ENCODE data around the gene STAT2.

- TF ChIP-seq, protein P1, sequence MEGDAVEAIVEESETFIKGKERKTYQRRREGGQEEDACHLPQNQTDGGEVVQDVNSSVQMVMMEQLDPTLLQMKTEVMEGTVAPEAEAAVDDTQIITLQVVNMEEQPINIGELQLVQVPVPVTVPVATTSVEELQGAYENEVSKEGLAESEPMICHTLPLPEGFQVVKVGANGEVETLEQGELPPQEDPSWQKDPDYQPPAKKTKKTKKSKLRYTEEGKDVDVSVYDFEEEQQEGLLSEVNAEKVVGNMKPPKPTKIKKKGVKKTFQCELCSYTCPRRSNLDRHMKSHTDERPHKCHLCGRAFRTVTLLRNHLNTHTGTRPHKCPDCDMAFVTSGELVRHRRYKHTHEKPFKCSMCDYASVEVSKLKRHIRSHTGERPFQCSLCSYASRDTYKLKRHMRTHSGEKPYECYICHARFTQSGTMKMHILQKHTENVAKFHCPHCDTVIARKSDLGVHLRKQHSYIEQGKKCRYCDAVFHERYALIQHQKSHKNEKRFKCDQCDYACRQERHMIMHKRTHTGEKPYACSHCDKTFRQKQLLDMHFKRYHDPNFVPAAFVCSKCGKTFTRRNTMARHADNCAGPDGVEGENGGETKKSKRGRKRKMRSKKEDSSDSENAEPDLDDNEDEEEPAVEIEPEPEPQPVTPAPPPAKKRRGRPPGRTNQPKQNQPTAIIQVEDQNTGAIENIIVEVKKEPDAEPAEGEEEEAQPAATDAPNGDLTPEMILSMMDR (IDR thresholded peaks at IDR 0.05; ENCODE audit: borderline replicate concordance, extremely low read depth, low read length, poor library complexity, severe bottlenecking): no peak
- TF ChIP-seq EZH2 (IDR thresholded peaks at IDR 0.05; ENCODE audit: borderline replicate concordance, low read depth, low read length, severe bottlenecking): no peak
Measured at GRCh38 chr12:56330936-56331490, 28.9 kb downstream of the STAT2 start.

Measured in DND-41 (cell line).